ENCODE data around the gene RGS3. TPM values are rescaled to one million over a fixed set of nuclear protein-coding genes. Genes with fewer than 3 reads are reported as not detected.

Gene RGS3
- polyA plus RNA-seq, 2 of the 4 experiments (the other 2 are of a cell fraction): 19.6 to 22.9 TPM

GRCh38 chr9:113475031-113475430 is 11.5 kb downstream of the RGS3 start:
- ChIA-PET POLR2A (no interaction called here), CTCF (interaction anchor here (0.6 to 2.8 kb wide), 4 partner anchors 12 to 206 kb away, joined by 3 to 13 read pairs (median 9); partner anchors contain the start of gene RGS3)
- WGBS (ENCODE audit: missing lambda C conversion rate): 90% methylated on average over 2 of the region's 2 CpGs
- Histone ChIP-seq H3K4me1 (no peaks in the 10 kb centered on the region), H3K27ac (no peak overlapping the region), H3K9me3 (no peaks in the 10 kb centered on the region; the same call in 2 of the 3 replicates), H3K4me3 (no peak overlapping the region), H3K4me2 (no peak overlapping the region)
- DNase-seq (ENCODE audit: low read depth in 1 of 2, low spot score in 1 of 2): no peak
- TF ChIP-seq HEYL (CRISPR knock-in tag; IDR thresholded peaks at IDR 0.05): no peak
- TF ChIP-seq ESRRA (IDR thresholded peaks at IDR 0.05; ENCODE audit: borderline replicate concordance, low read length): no peak
- TF ChIP-seq CEBPB (IDR thresholded peaks at IDR 0.05): no peak
- TF ChIP-seq REST (IDR thresholded peaks at IDR 0.05): no peak
- no peak for TF ChIP-seq NFE2L2 (conservative IDR thresholded peaks at IDR 0.05; ENCODE audit: low read length)
- no peak for TF ChIP-seq USF2 (IDR thresholded peaks at IDR 0.05)
- no peak for TF ChIP-seq POLR2AphosphoS2 (conservative IDR thresholded peaks at IDR 0.05; ENCODE audit: low read length)
- TF ChIP-seq RAD21 (conservative IDR thresholded peaks at IDR 0.05 in 1 of 2, IDR thresholded peaks at IDR 0.05 in 1 of 2): no peak
- TF ChIP-seq RARB (CRISPR knock-in tag; IDR thresholded peaks at IDR 0.05): no peak
- TF ChIP-seq NPAS2 (CRISPR knock-in tag; IDR thresholded peaks at IDR 0.05; ENCODE audit: borderline replicate concordance): no peak
- TF ChIP-seq KDM1A (IDR thresholded peaks at IDR 0.05; ENCODE audit: low read depth): no peak
- TF ChIP-seq JUNB (IDR thresholded peaks at IDR 0.05): no peak
- no peak for TF ChIP-seq FOSB (CRISPR knock-in tag; IDR thresholded peaks at IDR 0.05)
- no peak for TF ChIP-seq CHD2 (IDR thresholded peaks at IDR 0.05; ENCODE audit: low read length, partially characterized antibody)
- no peak for TF ChIP-seq ZSCAN20 (CRISPR knock-in tag; IDR thresholded peaks at IDR 0.05)
- TF ChIP-seq ZNF302 (CRISPR knock-in tag; IDR thresholded peaks at IDR 0.05): no peak
- no peak for ATAC-seq
- FAIRE-seq: no peak

GRCh38 chr9:113475992-113476391 is 12.5 kb downstream of the RGS3 start:
- POLR2A ChIA-PET: no interaction called here
- no peak overlapping the region for H3K4me2 ChIP-seq
- DNase-seq (ENCODE audit: low read depth in 1 of 2, low spot score in 1 of 2) (no peak), FAIRE-seq (no peak), ATAC-seq (no peak)
- H3K4me1 ChIP-seq: no peaks in the 10 kb centered on the region
- WGBS (ENCODE audit: missing lambda C conversion rate): 93% methylated on average over 4 of the region's 4 CpGs
- CTCF ChIA-PET: interaction anchor here (1.0 to 1.8 kb wide), 4 partner anchors 17 to 182 kb away, joined by 3 to 9 read pairs (median 6); no protein-coding TSS in a partner anchor
- no peak overlapping the region for H3K4me3 ChIP-seq
- no peak for TF ChIP-seq HMGXB4 (CRISPR knock-in tag; IDR thresholded peaks at IDR 0.05; ENCODE audit: borderline replicate concordance)
- no peak for TF ChIP-seq KDM1A (IDR thresholded peaks at IDR 0.05; ENCODE audit: low read depth)
- no peak for TF ChIP-seq USF2 (IDR thresholded peaks at IDR 0.05)
- no peak for TF ChIP-seq TFCP2L1 (CRISPR knock-in tag; IDR thresholded peaks at IDR 0.05)
- no peak for TF ChIP-seq RCOR1 (IDR thresholded peaks at IDR 0.05; ENCODE audit: low read depth, low read length)
- H3K27ac ChIP-seq: no peak overlapping the region
- no peaks in the 10 kb centered on the region; the same call in 2 of the 3 replicates for H3K9me3 ChIP-seq

Measured in A549 (cell line).